Embryonic facial prominence (tissue), 1 donor: ENCODE results near the gene NDUFAF8.
A peak's percentile ranks its signal among the peaks of the same experiment; 100 is the strongest.

ENCODE experiments used
- DNase-seq: peaks from one replicate; pipeline ENCODE4 v3.0.0-alpha.2; 2016; ENCODE audit errors: extremely low spot score

NDUFAF8 gene

GRCh38 chr17:81238490-81238814 is 666 bp upstream of the NDUFAF8 start:
- DNase-seq = no peak

- no peak for DNase-seq
These were observed 817 bp downstream of the NDUFAF8 start for GRCh38 chr17:81239714-81240555.

GRCh38 chr17:81240761-81241160 is 1.6 kb downstream of the NDUFAF8 start:
- no peak for DNase-seq

- DNase-seq = no peak
These were observed 2.1 kb downstream of the NDUFAF8 start for GRCh38 chr17:81241203-81241602.

GRCh38 chr17:81241648-81242420 is 2.7 kb downstream of the NDUFAF8 start:
- no peak for DNase-seq

GRCh38 chr17:81242421-81243332 is 3.6 kb downstream of the NDUFAF8 start:
- no peak for DNase-seq

GRCh38 chr17:81243333-81243664 is 4.2 kb downstream of the NDUFAF8 start:
- no peak for DNase-seq

GRCh38 chr17:81244358-81245023 is 5.4 kb downstream of the NDUFAF8 start:
- no peak for DNase-seq

- DNase-seq = no peak
These were observed 6.0 kb downstream of the NDUFAF8 start for GRCh38 chr17:81245024-81245664.

GRCh38 chr17:81245665-81246342 is 6.7 kb downstream of the NDUFAF8 start:
- no peak for DNase-seq

- no peak for DNase-seq
These were observed 7.2 kb downstream of the NDUFAF8 start for GRCh38 chr17:81246343-81246670.

GRCh38 chr17:81246679-81247338 is 7.7 kb downstream of the NDUFAF8 start:
- no peak for DNase-seq

- DNase-seq = no peak
These were observed 8.3 kb downstream of the NDUFAF8 start for GRCh38 chr17:81247339-81247990.

GRCh38 chr17:81248649-81249048 is 9.5 kb downstream of the NDUFAF8 start:
- DNase-seq = no peak

- DNase-seq = peak; percentile 47
These were observed 10.3 kb downstream of the NDUFAF8 start for GRCh38 chr17:81249223-81250040.

- DNase-seq = no peak
These were observed 11.4 kb downstream of the NDUFAF8 start for GRCh38 chr17:81250286-81251093.

- no peak for DNase-seq
These were observed 12.1 kb downstream of the NDUFAF8 start for GRCh38 chr17:81251094-81251708.
